NCI-H1092 treated with DMSO at 0.1 percent for 48 hours (cell line): ENCODE measurements around the gene NOMO2.
"Not testable (repeated sequence)": the region's sequence is repeated elsewhere in the genome, so short reads cannot be mapped to it uniquely, and the experiment has no call there.

ENCODE experiments used
- DNase-seq: peaks from one replicate; lab custom pipeline; 2025; lab: John Stamatoyannopoulos, UW

NOMO2 gene, protein sequence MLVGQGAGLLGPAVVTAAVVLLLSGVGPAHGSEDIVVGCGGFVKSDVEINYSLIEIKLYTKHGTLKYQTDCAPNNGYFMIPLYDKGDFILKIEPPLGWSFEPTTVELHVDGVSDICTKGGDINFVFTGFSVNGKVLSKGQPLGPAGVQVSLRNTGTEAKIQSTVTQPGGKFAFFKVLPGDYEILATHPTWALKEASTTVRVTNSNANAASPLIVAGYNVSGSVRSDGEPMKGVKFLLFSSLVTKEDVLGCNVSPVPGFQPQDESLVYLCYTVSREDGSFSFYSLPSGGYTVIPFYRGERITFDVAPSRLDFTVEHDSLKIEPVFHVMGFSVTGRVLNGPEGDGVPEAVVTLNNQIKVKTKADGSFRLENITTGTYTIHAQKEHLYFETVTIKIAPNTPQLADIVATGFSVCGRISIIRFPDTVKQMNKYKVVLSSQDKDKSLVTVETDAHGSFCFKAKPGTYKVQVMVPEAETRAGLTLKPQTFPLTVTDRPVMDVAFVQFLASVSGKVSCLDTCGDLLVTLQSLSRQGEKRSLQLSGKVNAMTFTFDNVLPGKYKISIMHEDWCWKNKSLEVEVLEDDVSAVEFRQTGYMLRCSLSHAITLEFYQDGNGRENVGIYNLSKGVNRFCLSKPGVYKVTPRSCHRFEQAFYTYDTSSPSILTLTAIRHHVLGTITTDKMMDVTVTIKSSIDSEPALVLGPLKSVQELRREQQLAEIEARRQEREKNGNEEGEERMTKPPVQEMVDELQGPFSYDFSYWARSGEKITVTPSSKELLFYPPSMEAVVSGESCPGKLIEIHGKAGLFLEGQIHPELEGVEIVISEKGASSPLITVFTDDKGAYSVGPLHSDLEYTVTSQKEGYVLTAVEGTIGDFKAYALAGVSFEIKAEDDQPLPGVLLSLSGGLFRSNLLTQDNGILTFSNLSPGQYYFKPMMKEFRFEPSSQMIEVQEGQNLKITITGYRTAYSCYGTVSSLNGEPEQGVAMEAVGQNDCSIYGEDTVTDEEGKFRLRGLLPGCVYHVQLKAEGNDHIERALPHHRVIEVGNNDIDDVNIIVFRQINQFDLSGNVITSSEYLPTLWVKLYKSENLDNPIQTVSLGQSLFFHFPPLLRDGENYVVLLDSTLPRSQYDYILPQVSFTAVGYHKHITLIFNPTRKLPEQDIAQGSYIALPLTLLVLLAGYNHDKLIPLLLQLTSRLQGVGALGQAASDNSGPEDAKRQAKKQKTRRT

DNA sequence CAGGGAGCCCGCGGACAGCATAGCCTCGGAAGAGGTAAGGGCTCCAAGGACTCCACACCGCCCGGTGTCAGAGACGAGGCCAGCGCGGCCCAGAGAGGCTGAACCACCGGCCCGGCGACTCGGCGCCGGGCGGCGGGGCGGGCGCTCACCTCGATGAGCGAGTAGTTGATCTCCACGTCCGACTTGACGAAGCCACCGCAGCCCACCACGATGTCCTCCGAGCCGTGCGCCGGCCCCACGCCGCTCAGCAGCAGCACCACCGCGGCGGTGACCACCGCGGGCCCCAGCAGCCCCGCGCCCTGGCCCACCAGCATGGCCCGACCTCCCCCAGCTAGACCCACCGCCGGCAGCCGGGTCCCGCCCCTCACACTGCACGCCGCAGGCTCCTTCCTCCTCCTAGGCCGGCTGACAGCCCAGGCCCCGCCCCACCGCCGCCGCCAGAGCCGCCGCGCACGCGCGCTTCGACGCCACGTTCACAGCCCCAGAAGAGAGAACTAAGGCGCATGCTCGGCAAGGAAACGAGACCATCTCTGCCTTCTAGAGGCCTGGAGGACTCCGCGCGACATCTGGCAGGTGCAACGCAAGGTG, at the start of gene NOMO2:
NOMO2 (minus strand) TSS at position 371 of the 588 bp plus-strand sequence; CDS start at position 314, 57 bp downstream.
- DNase-seq = not testable (repeated sequence)

DNA sequence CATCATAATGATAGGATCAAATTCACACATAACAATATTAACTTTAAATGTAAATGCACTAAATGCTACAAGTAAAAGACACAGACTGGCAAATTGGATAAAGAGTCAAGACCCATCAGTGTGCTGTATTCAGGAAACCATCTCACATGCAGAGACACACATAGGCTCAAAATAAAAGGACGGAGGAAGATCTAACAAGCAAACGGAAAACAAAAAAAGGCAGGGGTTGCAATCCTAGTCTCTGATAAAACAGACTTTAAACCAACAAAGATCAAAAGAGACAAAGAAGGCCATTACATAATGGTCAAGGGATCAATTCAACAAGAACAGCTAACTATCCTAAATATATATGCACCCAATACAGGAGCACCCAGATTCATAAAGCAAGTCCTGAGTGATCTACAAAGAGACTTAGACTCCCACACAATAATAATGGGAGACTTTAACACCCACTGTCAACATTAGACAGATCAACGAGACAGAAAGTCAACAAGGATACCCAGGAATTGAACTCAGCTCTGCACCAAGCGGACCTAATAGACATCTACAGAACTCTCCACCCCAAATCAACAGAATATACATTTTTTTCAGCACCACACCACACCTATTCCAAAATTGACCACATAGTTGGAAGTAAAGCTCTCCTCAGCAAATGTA, 48.4 kb upstream of the NOMO2 start:
- DNase-seq = not testable (repeated sequence)

DNA sequence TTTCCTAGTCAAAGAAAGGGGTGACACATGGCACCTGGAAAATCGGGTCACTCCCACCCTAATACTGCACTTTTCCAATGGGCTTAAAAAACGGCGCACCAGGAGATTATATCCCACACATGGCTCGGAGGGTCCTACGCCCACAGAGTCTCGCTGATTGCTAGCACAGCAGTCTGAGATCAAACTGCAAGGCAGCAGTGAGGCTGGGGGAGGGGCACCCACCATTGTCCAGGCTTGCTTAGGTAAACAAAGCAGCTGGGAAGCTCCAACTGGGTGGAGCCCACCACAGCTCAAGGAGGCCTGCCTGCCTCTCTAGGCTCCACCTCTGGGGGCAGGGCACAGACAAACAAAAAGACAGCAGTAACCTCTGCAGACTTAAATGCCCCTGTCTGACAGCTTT, 46.4 kb upstream of the NOMO2 start:
- not testable (repeated sequence) for DNase-seq

GRCh38 chr16:18603572-18604246, 41.8 kb upstream of the NOMO2 start:
- DNase-seq = not testable (repeated sequence)

DNA sequence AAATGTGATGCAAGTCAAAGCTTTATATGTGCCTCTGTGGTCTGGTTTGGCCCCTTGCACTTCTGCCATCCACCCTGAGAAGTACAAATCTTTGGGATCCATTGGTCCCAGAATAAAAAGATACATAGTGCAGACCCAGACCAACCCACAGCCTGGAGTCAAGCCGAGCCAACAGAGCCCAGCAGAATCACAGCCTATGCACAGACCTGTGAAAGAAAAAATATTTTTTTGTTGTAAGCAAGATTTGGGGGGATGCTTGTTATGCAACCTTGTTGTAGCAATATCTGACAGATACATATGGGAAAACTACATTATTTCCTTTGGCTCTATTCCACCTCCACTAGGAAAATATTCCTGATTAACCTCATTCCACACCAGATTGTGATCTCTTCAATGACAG, 36.7 kb upstream of the NOMO2 start:
- DNase-seq = not testable (repeated sequence)

DNA sequence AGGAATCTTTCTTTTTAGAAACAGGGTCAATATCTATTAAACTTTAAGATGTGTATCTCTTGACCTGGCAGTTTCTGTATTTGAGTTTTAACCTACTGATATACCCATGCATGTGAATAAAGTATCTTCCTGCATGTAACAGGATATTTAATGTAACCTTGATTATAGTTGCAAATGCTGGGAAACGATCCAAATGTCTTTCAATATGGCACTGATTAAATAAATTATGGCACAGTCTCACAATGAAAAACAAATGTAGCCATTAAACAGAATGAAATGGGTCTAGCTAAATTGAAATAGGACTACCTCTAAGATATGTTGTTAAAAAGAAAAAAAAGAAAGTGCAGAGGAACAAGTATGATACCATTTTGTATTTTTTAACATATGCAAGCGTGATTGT, 35.8 kb upstream of the NOMO2 start:
- peak; percentile 38 for DNase-seq

- DNase-seq = peak; percentile 14
Observed at GRCh38 chr16:18597319-18597718, 35.4 kb upstream of the NOMO2 start.

DNA sequence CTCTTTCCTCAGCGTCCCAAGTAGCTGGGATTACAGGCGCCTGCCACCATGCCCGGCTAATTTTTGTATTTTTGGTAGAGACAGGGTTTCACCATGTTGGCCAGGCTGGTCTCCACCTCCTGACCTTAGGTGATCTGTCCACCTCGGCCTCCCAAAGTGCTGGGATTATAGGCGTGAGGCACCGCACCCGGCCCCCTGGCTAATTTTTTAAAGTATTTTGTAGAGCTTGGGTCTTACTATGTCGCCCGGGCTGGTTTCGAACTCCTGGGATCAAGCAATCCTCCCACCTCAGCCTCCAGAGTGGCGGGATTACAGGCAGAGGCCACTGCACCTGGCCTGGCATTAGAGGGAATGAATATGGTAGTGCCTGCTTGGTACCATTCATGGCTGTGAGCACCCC, 33.9 kb upstream of the NOMO2 start:
- not testable (repeated sequence) for DNase-seq

DNA sequence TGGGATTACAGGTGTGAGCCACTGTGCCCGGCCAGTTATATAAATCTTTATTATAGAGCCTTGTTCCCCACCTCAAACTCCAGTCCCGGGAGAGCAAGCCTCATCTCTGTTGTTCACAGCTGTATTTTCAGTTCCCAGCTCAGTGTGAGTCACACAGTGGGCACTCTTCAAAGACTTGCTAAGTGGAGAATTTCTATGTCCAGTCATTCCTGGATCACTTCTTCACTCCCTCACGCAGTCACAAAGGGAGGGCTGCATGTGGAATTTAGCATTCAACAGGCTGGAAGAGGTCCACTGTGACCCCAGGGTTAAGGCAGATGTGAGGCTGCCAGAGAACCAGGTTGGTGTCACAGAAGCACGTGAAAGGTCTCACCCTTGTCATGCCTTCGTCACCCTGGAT, 33.0 kb upstream of the NOMO2 start:
- not testable (repeated sequence) for DNase-seq

DNA sequence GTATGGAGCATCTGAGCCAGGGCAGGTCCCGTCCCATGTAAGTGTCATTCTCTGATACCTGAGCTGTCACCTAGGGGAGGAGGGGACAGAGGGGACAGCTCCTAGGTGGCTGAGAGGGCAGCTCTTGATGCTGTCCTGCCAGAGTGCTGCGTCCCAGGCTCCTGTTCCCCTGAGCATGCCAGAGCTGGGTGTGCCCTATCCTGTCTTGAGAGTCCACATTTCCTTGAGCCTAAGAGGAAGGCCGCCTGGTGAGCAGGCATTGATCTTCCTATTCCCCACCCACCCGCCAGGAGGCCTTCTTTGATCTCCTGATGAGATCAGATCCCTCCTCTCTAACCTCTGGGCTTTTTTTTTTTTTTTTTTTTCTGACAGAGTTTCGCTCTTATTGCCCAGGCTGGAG, 32.0 kb upstream of the NOMO2 start:
- not testable (repeated sequence) for DNase-seq

- not testable (repeated sequence) for DNase-seq
Observed at GRCh38 chr16:18592982-18593381, 31.1 kb upstream of the NOMO2 start.

DNA sequence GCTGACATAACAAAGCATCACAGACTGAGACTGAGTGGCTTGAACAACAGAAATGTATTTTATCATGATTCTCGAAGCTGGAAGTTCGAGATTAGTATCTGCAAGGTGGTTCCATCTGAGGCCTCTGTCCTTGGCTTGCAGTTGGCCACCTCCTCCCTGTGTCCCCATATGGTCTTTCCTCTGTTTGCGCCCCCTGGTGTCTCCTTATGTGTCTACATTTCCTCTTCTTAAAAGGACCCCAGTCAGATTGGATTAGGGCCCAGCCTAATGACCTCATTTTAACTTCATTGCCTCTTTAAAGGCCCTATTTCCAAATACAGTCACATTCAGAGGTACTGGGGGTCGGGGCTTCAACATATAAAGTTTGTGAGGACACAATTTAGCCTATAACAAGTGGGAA, 30.0 kb upstream of the NOMO2 start:
- DNase-seq = peak; percentile 5

DNA sequence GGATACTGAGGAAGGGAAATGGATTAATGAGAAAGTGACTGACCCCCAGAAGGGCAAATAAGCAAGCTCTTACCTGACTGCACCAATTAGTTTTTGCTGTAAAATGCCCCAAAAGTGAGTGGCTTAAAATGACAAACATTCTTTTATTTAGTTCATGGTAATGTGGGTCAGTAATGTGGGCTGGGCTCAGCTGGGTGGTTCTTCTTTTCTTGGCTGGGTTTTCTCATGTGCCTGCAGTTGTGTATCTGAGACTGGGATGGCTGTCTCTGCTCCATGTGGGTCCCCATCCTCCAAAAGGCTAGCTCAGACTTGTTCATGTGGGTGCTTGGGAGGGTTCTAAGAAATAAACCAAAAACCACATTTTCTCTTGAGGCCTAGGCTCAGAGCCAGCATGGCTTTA, 29.5 kb upstream of the NOMO2 start:
- not testable (repeated sequence) for DNase-seq

- DNase-seq = not testable (repeated sequence)
Observed at GRCh38 chr16:18589806-18590205, 27.9 kb upstream of the NOMO2 start.

DNA sequence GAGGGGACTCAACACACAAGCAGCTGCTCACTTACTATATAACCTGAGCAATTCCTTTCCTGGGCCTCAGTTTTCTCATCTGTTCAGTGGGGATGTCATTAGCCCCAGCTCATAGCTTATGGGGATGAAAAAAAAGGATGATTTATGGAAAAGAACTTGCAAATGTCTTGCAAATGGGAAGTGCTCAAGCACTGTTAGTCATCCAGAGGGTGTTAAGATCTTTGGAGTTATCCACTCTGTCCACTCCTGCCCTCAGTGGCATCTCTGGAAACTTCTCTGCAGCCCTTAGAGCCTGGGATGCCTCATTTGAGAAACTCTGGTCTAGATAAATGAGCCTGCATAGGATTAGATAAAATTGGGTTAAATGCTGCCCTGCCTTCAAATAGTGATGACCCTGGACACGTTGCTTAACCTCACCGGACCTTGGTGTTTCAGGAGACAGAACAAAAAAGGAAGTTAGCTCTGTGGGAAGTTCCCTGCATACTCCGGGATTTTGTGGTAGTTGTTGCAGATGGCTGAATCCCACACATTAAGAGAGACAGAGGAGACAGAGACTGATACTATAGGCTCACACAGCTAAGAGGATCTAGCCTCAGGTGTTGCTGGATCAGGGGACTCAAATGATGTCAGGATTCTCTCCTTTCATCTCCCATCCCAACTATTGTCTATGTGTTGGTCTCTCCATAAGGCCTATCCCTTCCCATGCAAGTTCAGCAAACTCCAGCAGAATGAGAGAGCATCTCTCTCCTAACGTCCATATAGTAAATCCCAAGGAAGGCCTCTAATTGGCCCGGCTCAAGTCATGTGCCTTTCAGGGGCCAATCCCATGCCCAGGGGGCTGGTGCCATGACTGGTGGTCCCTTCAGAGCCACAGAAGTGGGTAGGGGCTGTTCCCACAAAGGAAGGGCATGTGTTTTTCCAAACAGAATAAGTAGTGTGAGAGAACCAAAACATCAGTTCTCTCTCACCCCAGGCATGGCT, 25.0 kb upstream of the NOMO2 start:
- not testable (repeated sequence) for DNase-seq

- not testable (repeated sequence) for DNase-seq
Observed at GRCh38 chr16:18585789-18586188, 23.9 kb upstream of the NOMO2 start.

- DNase-seq = no peak
Observed at GRCh38 chr16:18582902-18583301, 21.0 kb upstream of the NOMO2 start.

GRCh38 chr16:18580396-18580795, 18.5 kb upstream of the NOMO2 start:
- DNase-seq = not testable (repeated sequence)

GRCh38 chr16:18579261-18579660, 17.4 kb upstream of the NOMO2 start:
- DNase-seq = not testable (repeated sequence)
